Activated CD8-positive, alpha-beta T cell treated with anti-CD3 and anti-CD28 coated beads for 36 hours (primary cell): Measurements from ENCODE around the gene LMLN. TPM values are rescaled to one million over a fixed set of nuclear protein-coding genes. Genes with fewer than 3 reads are reported as not detected.
"Not testable (repeated sequence)": the region's sequence is repeated elsewhere in the genome, so short reads cannot be mapped to it uniquely, and the experiment has no call there.

ENCODE experiments used
- ATAC-seq: fragments of 200-7000 bp; cut with Tn5 transposase; one replicate; pipeline ENCODE4 v1.10.0; 2021; ENCODE audit warnings: mild to moderate bottlenecking, moderate library complexity
- CTCF ChIA-PET: fragments of 350-600 bp; sonication (Branson Sonifier 250); formaldehyde crosslinking; loops from one replicate; lab custom pipeline; 2021; ENCODE audit warnings: antibody characterized with exemption; lab: Charles Lee
- POLR2A ChIA-PET: fragments of 350-600 bp; sonication (Branson Sonifier 250); formaldehyde crosslinking; loops from one replicate; lab custom pipeline; 2021; ENCODE audit warnings: antibody characterized with exemption; lab: Charles Lee
- DNase-seq: peaks from one replicate; pipeline ENCODE4 v3.0.0-alpha.2; 2020
- H3K27ac Mint-ChIP-seq: one replicate; pipeline ENCODE4 v1.8.0; 2021; ENCODE audit warnings: mild to moderate bottlenecking, mixed read lengths
- H3K27me3 Mint-ChIP-seq: one replicate; pipeline ENCODE4 v1.8.0; 2021; ENCODE audit warnings: mixed read lengths
- H3K36me3 Mint-ChIP-seq: one replicate; pipeline ENCODE4 v1.8.0; 2021; ENCODE audit warnings: low read depth, mixed read lengths
- H3K4me1 Mint-ChIP-seq: one replicate; pipeline ENCODE4 v1.8.0; 2021; ENCODE audit warnings: low read depth, mixed read lengths
- H3K4me3 Mint-ChIP-seq: one replicate; pipeline ENCODE4 v1.8.0; 2021; ENCODE audit warnings: mild to moderate bottlenecking, moderate library complexity, mixed read lengths
- H3K9me3 Mint-ChIP-seq: one replicate; pipeline ENCODE4 v1.8.0; 2021; ENCODE audit warnings: mixed read lengths
- intact Hi-C: fragments of 100-400 bp; cut with micrococcal nuclease; formaldehyde crosslinking; loops from one replicate; pipeline ENCODE4 v1.10.0; 2022
- total RNA-seq, 2 experiments: library from RNA; stranded (reverse); gene quantifications; one replicate each; pipeline ENCODE4 v1.2.3, GENCODE V29; 2021
- TF ChIP-seq, protein P1 (sequence below): fragments of 200-600 bp; IDR thresholded peaks from one replicate; pipeline ENCODE4 v1.8.0; 2022; ENCODE audit warnings: antibody characterized with exemption, mild to moderate bottlenecking

LMLN gene
- total RNA-seq, 2 experiments from 2014 or later: 6.3 to 10.4 TPM

DNA sequence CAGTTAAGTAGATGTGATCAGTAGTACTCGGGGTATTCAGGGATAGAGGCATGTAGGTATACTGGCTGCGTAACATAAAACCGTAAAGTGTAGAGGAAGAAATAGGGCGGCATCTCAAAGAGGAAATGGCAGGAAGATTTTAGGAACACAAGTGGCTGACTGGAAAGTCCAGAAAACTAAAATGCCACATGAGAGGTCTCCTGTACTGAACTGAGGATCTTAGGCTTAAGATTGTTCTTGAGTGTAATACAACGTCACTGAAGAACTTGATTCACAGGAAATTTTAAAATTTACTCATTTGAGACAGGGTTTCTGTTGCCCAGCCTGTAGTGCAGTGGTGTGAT, 2.3 kb upstream of the LMLN start:
- TF ChIP-seq, protein P1, sequence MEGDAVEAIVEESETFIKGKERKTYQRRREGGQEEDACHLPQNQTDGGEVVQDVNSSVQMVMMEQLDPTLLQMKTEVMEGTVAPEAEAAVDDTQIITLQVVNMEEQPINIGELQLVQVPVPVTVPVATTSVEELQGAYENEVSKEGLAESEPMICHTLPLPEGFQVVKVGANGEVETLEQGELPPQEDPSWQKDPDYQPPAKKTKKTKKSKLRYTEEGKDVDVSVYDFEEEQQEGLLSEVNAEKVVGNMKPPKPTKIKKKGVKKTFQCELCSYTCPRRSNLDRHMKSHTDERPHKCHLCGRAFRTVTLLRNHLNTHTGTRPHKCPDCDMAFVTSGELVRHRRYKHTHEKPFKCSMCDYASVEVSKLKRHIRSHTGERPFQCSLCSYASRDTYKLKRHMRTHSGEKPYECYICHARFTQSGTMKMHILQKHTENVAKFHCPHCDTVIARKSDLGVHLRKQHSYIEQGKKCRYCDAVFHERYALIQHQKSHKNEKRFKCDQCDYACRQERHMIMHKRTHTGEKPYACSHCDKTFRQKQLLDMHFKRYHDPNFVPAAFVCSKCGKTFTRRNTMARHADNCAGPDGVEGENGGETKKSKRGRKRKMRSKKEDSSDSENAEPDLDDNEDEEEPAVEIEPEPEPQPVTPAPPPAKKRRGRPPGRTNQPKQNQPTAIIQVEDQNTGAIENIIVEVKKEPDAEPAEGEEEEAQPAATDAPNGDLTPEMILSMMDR: no peak
- Mint-ChIP-seq H3K27ac (peak overlapping the region; percentile 16), H3K4me3 (no peak overlapping the region), H3K4me1 (peaks cover 67% of the 10 kb centered on the region), H3K9me3 (no peaks in the 10 kb centered on the region), H3K27me3 (no peaks in the 10 kb centered on the region), H3K36me3 (peaks cover 62% of the 10 kb centered on the region)
- CTCF ChIA-PET: interaction anchor here (1.2 to 1.7 kb wide), 3 partner anchors 51 to 123 kb away, joined by 3 to 4 read pairs (median 4); no protein-coding TSS in a partner anchor
- POLR2A ChIA-PET: interaction anchor here (0.9 kb wide), 1 partner anchor 122 kb away, joined by 3 read pairs; no protein-coding TSS in a partner anchor
- ATAC-seq (no peak), DNase-seq (no peak)
- intact Hi-C loops: no loop called here

DNA sequence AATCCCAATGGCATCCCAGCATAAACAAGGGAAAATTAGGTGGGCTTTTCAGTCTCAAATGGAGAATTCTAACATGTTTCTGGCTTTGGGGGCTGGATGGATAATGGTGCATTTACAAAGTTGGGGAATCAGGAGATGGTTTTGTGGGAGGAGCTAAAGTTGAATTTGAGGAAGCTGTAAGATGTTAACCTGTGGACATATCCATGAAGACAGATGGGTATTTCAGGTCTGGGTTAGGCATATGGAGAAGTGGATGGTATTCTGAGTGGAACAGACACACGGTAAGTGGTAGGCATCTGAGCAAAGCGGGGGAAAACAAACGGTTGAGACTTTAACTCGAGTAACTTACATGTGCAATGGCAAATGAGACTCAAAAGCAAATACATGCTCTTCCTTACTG, 1.7 kb upstream of the LMLN start:
- Mint-ChIP-seq H3K36me3 (peaks cover 56% of the 10 kb centered on the region), H3K4me1 (peaks cover 66% of the 10 kb centered on the region), H3K27ac (peak overlapping the region; percentile 98), H3K27me3 (no peaks in the 10 kb centered on the region), H3K4me3 (peak overlapping the region; percentile 92), H3K9me3 (no peaks in the 10 kb centered on the region)
- ChIA-PET POLR2A (interaction anchor here (0.9 kb wide), 1 partner anchor 122 kb away, joined by 3 read pairs; no protein-coding TSS in a partner anchor), CTCF (interaction anchor here (1.1 to 1.7 kb wide), 4 partner anchors 16 to 122 kb away, joined by 3 to 4 read pairs (median 4); no protein-coding TSS in a partner anchor)
- TF ChIP-seq, protein P1: no peak
- DNase-seq (no peak), ATAC-seq (no peak)
- intact Hi-C loops: no loop called here

DNA sequence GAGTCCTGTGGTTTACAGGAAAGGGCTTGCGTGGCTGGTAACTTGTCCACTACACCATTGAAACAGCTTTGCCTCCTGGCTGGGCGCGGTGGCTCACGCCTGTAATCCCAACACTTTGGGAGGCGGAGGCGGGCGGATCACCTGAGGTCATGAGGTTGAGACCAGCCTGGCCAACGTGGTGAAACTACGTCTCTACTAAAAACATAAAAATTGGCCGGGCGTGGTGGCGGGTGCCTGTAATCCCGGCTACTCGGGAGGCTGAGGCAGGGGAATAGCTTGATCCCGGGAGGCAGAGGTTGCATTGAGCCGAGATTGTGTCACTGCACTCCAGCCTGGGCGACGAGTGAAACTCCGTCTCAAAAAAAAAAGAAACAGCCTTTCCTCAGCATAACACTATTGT, 1.2 kb upstream of the LMLN start:
- not testable (repeated sequence) for ATAC-seq, H3K9me3 Mint-ChIP-seq, DNase-seq, H3K27me3 Mint-ChIP-seq
- H3K4me1 Mint-ChIP-seq: peaks cover 64% of the 10 kb centered on the region
- H3K27ac Mint-ChIP-seq: peak overlapping the region; percentile 98
- CTCF ChIA-PET: interaction anchor here (0.7 to 1.7 kb wide), 4 partner anchors 8 to 122 kb away, joined by 3 to 4 read pairs (median 4); no protein-coding TSS in a partner anchor
- POLR2A ChIA-PET: interaction anchor here (1.0 kb wide), 2 partner anchors 8 to 121 kb away, joined by 5 read pairs; no protein-coding TSS in a partner anchor
- intact Hi-C loops: loop anchor here (1.0 kb wide), 1 partner anchor 8 kb away; no protein-coding TSS in a partner anchor
- peak overlapping the region; percentile 92 for H3K4me3 Mint-ChIP-seq
- H3K36me3 Mint-ChIP-seq: peaks cover 51% of the 10 kb centered on the region

DNA sequence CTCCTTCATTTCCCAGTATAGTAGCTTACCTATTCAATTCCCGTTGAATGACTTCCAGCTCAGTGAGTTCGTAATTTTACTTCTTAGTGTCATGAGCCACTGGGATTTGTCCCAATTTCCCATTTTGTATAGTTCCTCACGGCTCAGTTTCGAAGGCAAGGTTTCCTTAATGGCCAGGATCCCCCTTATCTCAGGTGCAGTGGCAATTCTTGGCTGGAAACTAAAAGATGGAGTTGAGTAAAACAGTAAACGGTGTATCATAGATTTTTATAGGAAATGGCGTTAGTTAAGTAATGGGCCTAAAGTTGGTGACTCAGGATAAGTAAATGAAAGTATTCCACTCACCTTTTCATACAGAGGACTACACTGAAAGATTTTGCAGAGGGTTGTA, 522 bp upstream of the LMLN start:
- Mint-ChIP-seq H3K27me3 (no peaks in the 10 kb centered on the region), H3K27ac (peak overlapping the region; percentile 98), H3K36me3 (peaks cover 44% of the 10 kb centered on the region), H3K9me3 (no peaks in the 10 kb centered on the region), H3K4me1 (peaks cover 60% of the 10 kb centered on the region), H3K4me3 (peak overlapping the region; percentile 92)
- DNase-seq (no peak), ATAC-seq (no peak)
- TF ChIP-seq, protein P1: no peak
- intact Hi-C loops: loop anchor here (1.0 kb wide), 1 partner anchor 8 kb away; no protein-coding TSS in a partner anchor
- CTCF ChIA-PET: interaction anchor here (0.7 kb wide), 1 partner anchor 8 kb away, joined by 3 read pairs; no protein-coding TSS in a partner anchor
- POLR2A ChIA-PET: interaction anchor here (1.0 kb wide), 2 partner anchors 9 to 120 kb away, joined by 5 read pairs; no protein-coding TSS in a partner anchor

DNA sequence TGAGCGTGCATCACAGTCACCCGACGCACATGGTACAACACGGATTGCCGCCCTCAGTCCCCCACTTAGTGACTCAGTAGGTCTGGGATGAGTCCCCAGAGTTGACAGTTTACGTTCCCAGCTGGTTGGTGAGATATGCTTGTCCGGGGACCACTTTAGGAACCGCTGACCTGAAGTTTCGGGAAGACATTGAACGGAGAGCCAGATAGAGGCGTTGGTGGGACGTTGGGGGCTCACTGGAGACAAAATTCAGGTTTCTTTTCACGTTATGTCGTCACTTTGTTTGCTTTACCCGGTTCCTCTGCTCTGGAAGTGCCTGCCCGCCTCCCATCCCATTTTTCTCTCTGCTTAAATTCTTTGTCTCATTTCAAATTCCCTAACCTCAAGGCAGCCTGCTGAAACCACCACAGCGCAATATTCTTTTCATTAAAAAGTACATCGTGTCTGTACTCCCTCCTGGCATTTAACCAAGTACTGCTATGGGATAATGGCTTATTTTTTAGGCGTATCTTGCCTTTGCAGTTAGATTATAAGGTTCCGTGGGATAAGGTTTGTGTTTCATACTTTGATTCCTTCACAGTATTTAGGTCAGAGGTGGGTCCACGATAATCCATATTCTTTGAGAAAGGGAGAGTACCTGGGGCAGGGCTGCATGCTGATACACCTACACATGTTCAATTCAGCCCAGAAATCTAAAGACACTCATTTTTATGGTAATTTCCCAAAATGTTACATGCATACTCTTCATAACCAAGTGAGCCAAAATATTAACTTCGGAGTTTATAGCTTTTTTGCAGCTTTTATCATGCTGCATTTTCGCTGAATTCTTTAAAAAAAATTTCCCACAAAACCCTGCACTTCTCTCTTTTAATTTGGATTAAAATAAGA, 921 bp downstream of the LMLN start:
- intact Hi-C loops: no loop called here
- ChIA-PET POLR2A (interaction anchor here (0.8 to 2.2 kb wide), 5 partner anchors 9 to 111 kb away, joined by 3 to 14 read pairs (median 4); partner anchors contain the start of gene RPL35A), CTCF (interaction anchor here (0.9 to 2.0 kb wide), 5 partner anchors 18 to 120 kb away, joined by 4 to 7 read pairs (median 5); no protein-coding TSS in a partner anchor)
- Mint-ChIP-seq H3K4me3 (peak overlapping the region; percentile 92), H3K9me3 (no peaks in the 10 kb centered on the region), H3K4me1 (peaks cover 50% of the 10 kb centered on the region), H3K27me3 (no peaks in the 10 kb centered on the region), H3K36me3 (peaks cover 32% of the 10 kb centered on the region), H3K27ac (peak overlapping the region; percentile 98)
- TF ChIP-seq, protein P1: no peak
- peak; percentile 78 for DNase-seq
- no peak for ATAC-seq
